GM18520 (cell line): ENCODE data around the gene CDKN2B-AS1.
A peak's percentile ranks its signal among the peaks of the same experiment; 100 is the strongest.
"Not testable (repeated sequence)": the region's sequence is repeated elsewhere in the genome, so short reads cannot be mapped to it uniquely, and the experiment has no call there.

ENCODE experiments used
- ATAC-seq: cut with Tn5 transposase; IDR thresholded peaks from one replicate; pipeline ENCODE4 v1.9.1; 2021; ENCODE audit not compliant: unreplicated experiment

The CDKN2B-AS1 gene

GRCh38 chr9:21994556-21995005, at the start of gene CDKN2B-AS1:
Gene CDKN2B-AS1, plus strand, starts transcription at chr9:21994791.
- ATAC-seq, result peak; percentile 22

GRCh38 chr9:21945606-21946005, 49.0 kb upstream of the CDKN2B-AS1 start:
- no peak for ATAC-seq

GRCh38 chr9:21958833-21959232, 35.8 kb upstream of the CDKN2B-AS1 start:
- ATAC-seq, result no peak

GRCh38 chr9:21959268-21959667, 35.3 kb upstream of the CDKN2B-AS1 start:
- not testable (repeated sequence) for ATAC-seq

- ATAC-seq, result no peak
These were observed 33.0 kb upstream of the CDKN2B-AS1 start for GRCh38 chr9:21961569-21961968.

- peak; percentile 46 for ATAC-seq
These were observed 29.6 kb upstream of the CDKN2B-AS1 start for GRCh38 chr9:21964925-21965385.

GRCh38 chr9:21965401-21965951, 29.1 kb upstream of the CDKN2B-AS1 start:
- peak; percentile 81 for ATAC-seq

- ATAC-seq, result no peak
These were observed 28.3 kb upstream of the CDKN2B-AS1 start for GRCh38 chr9:21966140-21966851.

- ATAC-seq, result no peak
These were observed 27.4 kb upstream of the CDKN2B-AS1 start for GRCh38 chr9:21967169-21967568.

GRCh38 chr9:21967702-21968101, 26.9 kb upstream of the CDKN2B-AS1 start:
- no peak for ATAC-seq

GRCh38 chr9:21968331-21969010, 26.1 kb upstream of the CDKN2B-AS1 start:
- no peak for ATAC-seq

- ATAC-seq, result no peak
These were observed 25.3 kb upstream of the CDKN2B-AS1 start for GRCh38 chr9:21969011-21969940.

- ATAC-seq, result no peak
These were observed 24.4 kb upstream of the CDKN2B-AS1 start for GRCh38 chr9:21969951-21970799.

GRCh38 chr9:21970800-21971640, 23.6 kb upstream of the CDKN2B-AS1 start:
- no peak for ATAC-seq

GRCh38 chr9:21972361-21972760, 22.2 kb upstream of the CDKN2B-AS1 start:
- ATAC-seq, result no peak

GRCh38 chr9:21974343-21974721, 20.3 kb upstream of the CDKN2B-AS1 start:
- ATAC-seq, result no peak

- ATAC-seq, result peak; percentile 44
These were observed 19.7 kb upstream of the CDKN2B-AS1 start for GRCh38 chr9:21974722-21975409.

GRCh38 chr9:21976334-21976875, 18.2 kb upstream of the CDKN2B-AS1 start:
- no peak for ATAC-seq
